Progenitor cell of endocrine pancreas (in vitro differentiated cells): Measurements from ENCODE around the gene GNRHR. TPM values are rescaled to one million over a fixed set of nuclear protein-coding genes. Genes with fewer than 3 reads are reported as not detected.
A peak's percentile ranks its signal among the peaks of the same experiment; 100 is the strongest.

Experiments
- DNase-seq: peaks from one replicate; pipeline ENCODE4 v3.0.0; 2021; ENCODE audit warnings: low spot score; ENCODE audit not compliant: unreplicated experiment
- H3K27ac Mint-ChIP-seq: 2 replicates; pipeline ENCODE4 v1.8.0; 2021; ENCODE audit warnings: mild to moderate bottlenecking, moderate library complexity, mixed read lengths
- H3K27me3 Mint-ChIP-seq: 2 replicates; pipeline ENCODE4 v1.8.0; 2021; ENCODE audit warnings: mixed read lengths
- H3K36me3 Mint-ChIP-seq: 2 replicates; pipeline ENCODE4 v1.8.0; 2022; ENCODE audit warnings: mixed read lengths; ENCODE audit not compliant: insufficient read depth
- H3K4me1 Mint-ChIP-seq: 2 replicates; pipeline ENCODE4 v1.8.0; 2021; ENCODE audit warnings: low read depth, mixed read lengths
- H3K4me3 Mint-ChIP-seq: 2 replicates; pipeline ENCODE4 v1.8.0; 2021; ENCODE audit warnings: low read depth, mild to moderate bottlenecking, moderate library complexity, mixed read lengths
- H3K9me3 Mint-ChIP-seq: 2 replicates; pipeline ENCODE4 v1.8.0; 2021; ENCODE audit warnings: low read depth, mixed read lengths
- total RNA-seq: library from RNA; stranded (reverse); gene quantifications from 2 replicates; pipeline ENCODE4 v1.2.1, GENCODE V29; 2021
- TF ChIP-seq, protein P1 (sequence below): fragments of 200-600 bp; sonication (generic); IDR thresholded peaks from one replicate; pipeline ENCODE4 v1.5.0; 2021; ENCODE audit warnings: antibody characterized with exemption, mild to moderate bottlenecking; ENCODE audit not compliant: unreplicated experiment

Gene GNRHR
- total RNA-seq, 1 donor from 2014 or later: not detected

DNA sequence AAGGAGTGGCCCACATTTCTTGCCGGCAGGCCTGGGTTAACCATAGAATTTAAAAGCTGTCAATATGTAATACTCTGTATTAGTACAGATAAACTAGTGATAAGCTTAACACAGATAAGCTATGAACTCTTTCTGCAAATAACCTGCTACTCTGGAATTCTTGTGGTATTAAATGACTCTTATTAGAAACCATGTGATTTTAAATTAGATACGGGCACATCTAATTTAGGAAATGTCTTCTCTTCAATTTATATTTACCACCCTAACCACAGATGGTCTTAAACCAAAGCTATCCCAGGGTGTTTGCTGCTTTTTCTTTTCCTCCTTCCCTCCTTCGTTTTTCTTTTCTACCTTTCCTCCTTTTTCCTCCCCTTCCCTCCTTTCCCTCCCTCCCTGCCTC, 4.9 kb downstream of the GNRHR start:
- no peaks in the 10 kb centered on the region for H3K36me3 Mint-ChIP-seq
- TF ChIP-seq, protein P1, sequence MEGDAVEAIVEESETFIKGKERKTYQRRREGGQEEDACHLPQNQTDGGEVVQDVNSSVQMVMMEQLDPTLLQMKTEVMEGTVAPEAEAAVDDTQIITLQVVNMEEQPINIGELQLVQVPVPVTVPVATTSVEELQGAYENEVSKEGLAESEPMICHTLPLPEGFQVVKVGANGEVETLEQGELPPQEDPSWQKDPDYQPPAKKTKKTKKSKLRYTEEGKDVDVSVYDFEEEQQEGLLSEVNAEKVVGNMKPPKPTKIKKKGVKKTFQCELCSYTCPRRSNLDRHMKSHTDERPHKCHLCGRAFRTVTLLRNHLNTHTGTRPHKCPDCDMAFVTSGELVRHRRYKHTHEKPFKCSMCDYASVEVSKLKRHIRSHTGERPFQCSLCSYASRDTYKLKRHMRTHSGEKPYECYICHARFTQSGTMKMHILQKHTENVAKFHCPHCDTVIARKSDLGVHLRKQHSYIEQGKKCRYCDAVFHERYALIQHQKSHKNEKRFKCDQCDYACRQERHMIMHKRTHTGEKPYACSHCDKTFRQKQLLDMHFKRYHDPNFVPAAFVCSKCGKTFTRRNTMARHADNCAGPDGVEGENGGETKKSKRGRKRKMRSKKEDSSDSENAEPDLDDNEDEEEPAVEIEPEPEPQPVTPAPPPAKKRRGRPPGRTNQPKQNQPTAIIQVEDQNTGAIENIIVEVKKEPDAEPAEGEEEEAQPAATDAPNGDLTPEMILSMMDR: no peak
- no peaks in the 10 kb centered on the region for H3K9me3 Mint-ChIP-seq
- no peak overlapping the region for H3K27ac Mint-ChIP-seq
- no peak for DNase-seq
- peaks cover 12% of the 10 kb centered on the region for H3K4me1 Mint-ChIP-seq
- no peaks in the 10 kb centered on the region for H3K27me3 Mint-ChIP-seq
- H3K4me3 Mint-ChIP-seq: no peak overlapping the region

DNA sequence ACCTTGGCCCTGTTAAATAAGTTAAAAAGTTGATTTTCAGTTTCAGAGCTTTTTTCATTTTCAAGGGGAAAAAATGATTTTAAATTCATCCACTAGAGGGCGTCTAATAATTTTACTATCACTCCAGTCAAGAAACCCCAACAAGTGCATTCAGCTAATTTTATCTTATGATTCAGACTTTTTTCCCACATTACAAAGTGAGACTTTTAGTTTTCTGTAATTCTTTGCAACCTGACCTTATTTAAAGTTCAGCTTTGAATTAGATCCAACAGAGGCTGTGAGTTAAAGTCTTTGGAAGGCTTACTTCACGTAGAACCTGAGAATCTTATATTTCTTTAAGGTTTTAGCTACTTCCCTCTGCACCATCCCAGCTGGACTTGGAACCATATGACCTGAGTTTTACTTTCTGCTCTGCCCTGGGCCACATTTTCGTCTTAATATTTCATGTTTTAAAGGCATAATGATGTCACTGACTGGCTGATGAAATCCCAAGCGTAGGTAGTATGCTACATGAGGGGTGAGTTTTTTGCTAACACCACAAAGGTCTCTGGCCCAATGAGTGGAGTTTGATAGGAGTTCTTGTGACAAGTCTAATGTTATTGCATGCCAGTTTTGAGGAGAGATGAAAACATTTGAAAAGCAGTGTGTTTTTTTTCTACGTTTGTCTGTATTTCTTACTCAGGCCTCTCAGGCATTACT, 7.2 kb downstream of the GNRHR start:
- Mint-ChIP-seq H3K27ac (no peak overlapping the region), H3K4me3 (no peak overlapping the region), H3K27me3 (no peaks in the 10 kb centered on the region), H3K4me1 (peaks cover 12% of the 10 kb centered on the region), H3K9me3 (no peaks in the 10 kb centered on the region), H3K36me3 (no peaks in the 10 kb centered on the region)
- TF ChIP-seq, protein P1: peak; percentile 76
- no peak for DNase-seq

DNA sequence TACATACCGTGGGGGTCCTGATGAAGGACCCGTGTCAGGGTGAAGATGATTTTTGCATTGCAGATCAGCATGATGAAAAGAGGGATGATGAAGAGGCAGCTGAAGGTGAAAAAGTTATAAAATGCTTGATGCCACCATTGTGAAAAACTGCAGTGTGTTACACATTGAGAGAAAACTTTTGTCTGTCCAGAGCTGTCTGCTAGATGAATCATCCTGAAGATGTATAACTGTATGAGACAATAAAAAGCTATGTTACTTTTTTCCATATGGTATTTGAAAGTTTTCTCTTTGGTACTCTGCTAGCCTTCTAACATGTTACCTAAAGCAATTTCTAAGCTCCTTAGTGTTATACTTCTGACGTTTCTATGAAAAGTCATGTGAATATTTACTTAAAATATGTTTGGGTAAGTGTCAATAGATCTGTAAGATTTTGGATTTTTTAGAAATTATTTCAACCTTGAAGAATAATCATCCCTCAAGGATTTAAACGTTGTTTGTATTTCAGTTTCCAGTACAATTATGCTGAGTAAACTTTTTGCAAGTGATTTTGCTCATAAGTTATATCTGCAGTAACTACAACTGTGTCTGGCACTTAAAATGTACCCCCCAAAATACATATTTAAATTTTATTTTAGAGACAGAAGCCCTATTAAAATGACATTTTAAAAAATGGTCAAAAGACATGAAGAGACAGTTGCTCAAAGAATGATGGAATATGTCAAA, 9.5 kb downstream of the GNRHR start:
- H3K27me3 Mint-ChIP-seq: no peaks in the 10 kb centered on the region
- no peak overlapping the region for H3K27ac Mint-ChIP-seq
- H3K4me3 Mint-ChIP-seq: no peak overlapping the region
- DNase-seq: no peak
- TF ChIP-seq, protein P1: no peak
- H3K36me3 Mint-ChIP-seq: no peaks in the 10 kb centered on the region
- H3K4me1 Mint-ChIP-seq: peaks cover 10% of the 10 kb centered on the region
- H3K9me3 Mint-ChIP-seq: no peaks in the 10 kb centered on the region

DNA sequence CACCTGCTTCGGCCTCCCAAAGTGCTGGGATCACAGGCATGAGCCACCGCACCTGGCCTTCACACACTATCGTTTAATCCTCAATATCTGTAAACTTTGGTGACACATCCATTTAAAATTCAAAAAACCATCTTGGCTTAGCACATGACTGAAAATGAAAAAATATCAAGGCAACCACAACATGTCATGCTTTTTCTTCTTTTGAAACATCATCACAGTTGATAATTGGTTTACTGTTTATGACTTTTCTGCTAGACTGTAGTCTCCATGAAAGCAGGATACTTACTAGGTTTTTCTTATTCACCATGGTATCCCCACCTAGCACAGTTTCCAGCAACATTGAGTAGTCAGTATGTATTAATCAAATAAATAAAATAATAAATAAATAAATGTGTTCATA, 11.0 kb downstream of the GNRHR start:
- Mint-ChIP-seq H3K4me1 (peaks cover 10% of the 10 kb centered on the region), H3K9me3 (no peaks in the 10 kb centered on the region), H3K27me3 (no peaks in the 10 kb centered on the region), H3K27ac (no peak overlapping the region), H3K36me3 (no peaks in the 10 kb centered on the region), H3K4me3 (no peak overlapping the region)
- TF ChIP-seq, protein P1: no peak
- no peak for DNase-seq

DNA sequence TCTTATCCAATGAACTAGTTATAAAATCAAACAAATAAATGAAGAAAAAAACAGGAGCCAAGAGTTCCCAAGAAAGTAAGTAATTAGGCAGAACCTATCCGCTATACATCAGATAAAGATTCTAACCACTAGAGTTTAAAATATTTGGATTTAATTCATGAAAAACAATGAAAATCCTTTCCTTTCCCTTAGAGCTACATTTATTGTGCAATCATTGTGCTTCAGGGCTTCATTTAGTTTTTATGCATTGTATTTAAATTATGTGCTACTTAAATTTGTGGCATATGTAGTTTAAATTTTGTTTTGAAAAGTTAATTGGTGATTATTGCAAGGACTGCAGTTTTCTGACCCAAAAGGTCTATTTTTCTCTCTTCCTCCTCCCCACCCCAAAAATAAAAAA, 17.9 kb downstream of the GNRHR start:
- TF ChIP-seq, protein P1: no peak
- no peak overlapping the region for H3K4me3 Mint-ChIP-seq
- H3K27ac Mint-ChIP-seq: no peak overlapping the region
- H3K4me1 Mint-ChIP-seq: no peaks in the 10 kb centered on the region
- no peak for DNase-seq
- H3K36me3 Mint-ChIP-seq: peaks cover 11% of the 10 kb centered on the region
- H3K27me3 Mint-ChIP-seq: no peaks in the 10 kb centered on the region
- peaks cover 8% of the 10 kb centered on the region for H3K9me3 Mint-ChIP-seq
